Hepatocyte (in vitro differentiated cells): Measurements from ENCODE around the gene ETV5. TPM values are rescaled to one million over a fixed set of nuclear protein-coding genes. Genes with fewer than 3 reads are reported as not detected.

Experiments used
- DNase-seq: peaks from one replicate; pipeline ENCODE4 v3.0.0-alpha.2; 2016; ENCODE audit warnings: low spot score
- H2AFZ ChIP-seq: fragments of 200-600 bp; sonication (generic); 2 replicates; pipeline ENCODE4 v1.6.0; 2016; ENCODE audit warnings: antibody characterized with exemption, mild to moderate bottlenecking
- H3K27ac ChIP-seq: fragments of 200-600 bp; sonication (generic); 2 replicates; pipeline ENCODE4 v1.5.1; 2016; ENCODE audit warnings: mild to moderate bottlenecking
- H3K27me3 ChIP-seq: fragments of 200-600 bp; sonication (generic); 2 replicates; pipeline ENCODE4 v1.6.1; 2016
- H3K36me3 ChIP-seq: fragments of 200-600 bp; sonication (generic); replicated peaks from 2 replicates; pipeline ENCODE4 v1.5.1; 2016; ENCODE audit warnings: low read depth; ENCODE audit not compliant: insufficient read depth
- H3K4me1 ChIP-seq: fragments of 200-600 bp; sonication (generic); 2 replicates; pipeline ENCODE4 v1.5.1; 2016; ENCODE audit warnings: mild to moderate bottlenecking, moderate library complexity; ENCODE audit not compliant: insufficient read depth
- H3K4me2 ChIP-seq: fragments of 200-600 bp; sonication (generic); 2 replicates; pipeline ENCODE4 v1.6.0; 2016
- H3K4me3 ChIP-seq: fragments of 200-600 bp; sonication (generic); 2 replicates; pipeline ENCODE4 v1.5.1; 2016; ENCODE audit warnings: mild to moderate bottlenecking
- H3K79me2 ChIP-seq: fragments of 200-600 bp; sonication (generic); 2 replicates; pipeline ENCODE4 v1.6.0; 2017; ENCODE audit warnings: mild to moderate bottlenecking
- H3K9me2 ChIP-seq: fragments of 200-600 bp; sonication (generic); replicated peaks from 2 replicates; pipeline ENCODE4 v1.6.0; 2017; ENCODE audit warnings: mild to moderate bottlenecking; ENCODE audit not compliant: insufficient read depth
- H3K9me3 ChIP-seq: fragments of 200-600 bp; sonication (generic); 2 replicates; pipeline ENCODE4 v1.5.1; 2016; ENCODE audit warnings: low read depth, mild to moderate bottlenecking
- H4K20me1 ChIP-seq: fragments of 200-600 bp; sonication (generic); 2 replicates; pipeline ENCODE4 v1.6.0; 2016; ENCODE audit warnings: mild to moderate bottlenecking; ENCODE audit not compliant: insufficient read depth, poor library complexity, severe bottlenecking
- EZH2 ChIP-seq: fragments of 200-600 bp; sonication (generic); IDR thresholded peaks from 2 replicates; pipeline ENCODE4 v1.6.1; 2016; ENCODE audit warnings: antibody characterized with exemption, mild to moderate bottlenecking, borderline replicate concordance
- EZH2phosphoT487 ChIP-seq: fragments of 200-600 bp; sonication (generic); IDR thresholded peaks from one replicate; pipeline ENCODE4 v1.6.1; 2018; ENCODE audit warnings: antibody characterized with exemption, mild to moderate bottlenecking, low read depth, moderate library complexity; ENCODE audit not compliant: unreplicated experiment, severe bottlenecking
- WGBS: methylation state at CpG from one replicate; pipeline ENCODE4 v1.1.6; 2016; ENCODE audit warnings: low lambda C conversion rate; ENCODE audit errors: missing lambda C conversion rate; 5-methylcytosine and 5-hydroxymethylcytosine counted together
- polyA plus RNA-seq: library from polyadenylated mRNA; unstranded; fragments of >200 nt; fragmentation: Nextera tagmentation; extraction: Ambion mirVana; gene quantifications from 2 replicates; pipeline ENCODE4 v1.2.1, GENCODE V29; 2016
- total RNA-seq: library from RNA; depleted of rRNA; stranded (reverse); fragments of >200 nt; gene quantifications from 2 replicates; pipeline ENCODE4 v1.2.3, GENCODE V29; 2014
- TF ChIP-seq, protein P1 (sequence below): fragments of 200-600 bp; sonication (generic); IDR thresholded peaks from 2 replicates; pipeline ENCODE4 v1.5.1; 2016; ENCODE audit warnings: antibody characterized with exemption, mild to moderate bottlenecking; ENCODE audit not compliant: poor library complexity

Gene ETV5
- total and polyA plus RNA-seq, 2 experiments from 2014 or later = 12.2 to 15.0 TPM

DNA sequence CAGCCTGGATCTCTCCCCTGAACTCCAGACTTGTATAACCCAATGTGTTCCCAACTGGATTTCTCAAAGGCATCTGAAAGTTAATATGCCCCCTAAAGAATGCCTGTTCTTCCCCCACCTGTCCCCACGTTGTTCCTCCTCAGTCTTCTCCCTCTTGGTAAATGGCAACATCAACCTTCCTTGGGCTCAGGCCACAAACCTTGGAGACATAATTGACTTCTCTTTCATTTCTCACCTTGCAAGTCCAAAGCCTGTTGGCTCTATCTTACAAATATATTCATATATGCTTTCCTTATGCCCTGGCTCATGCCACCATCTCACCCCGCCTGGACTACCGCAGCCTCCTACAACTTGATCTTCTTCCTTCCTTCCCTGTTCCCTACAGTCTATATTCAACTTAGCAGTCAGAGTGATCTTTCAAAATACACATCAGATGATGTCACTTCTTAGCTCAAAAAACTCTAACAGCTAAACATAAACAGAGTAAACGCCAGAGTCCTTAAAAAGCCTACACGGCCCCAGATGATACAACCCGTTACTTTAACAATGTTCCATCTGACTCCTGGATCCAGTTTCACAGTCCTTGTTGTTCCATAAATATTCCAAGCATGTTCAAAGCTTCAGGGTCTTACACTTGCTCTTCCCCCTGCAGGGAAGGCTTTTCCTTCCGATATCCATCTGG is 66.2 kb downstream of the ETV5 start:
- H3K36me3 ChIP-seq = no peaks in the 10 kb centered on the region
- H4K20me1 ChIP-seq = no peaks in the 10 kb centered on the region
- H2AFZ ChIP-seq = no peak overlapping the region
- no peaks in the 10 kb centered on the region for H3K79me2 ChIP-seq
- H3K4me3 ChIP-seq = no peak overlapping the region
- H3K9me2 ChIP-seq = no peaks in the 10 kb centered on the region
- no peaks in the 10 kb centered on the region for H3K9me3 ChIP-seq
- H3K4me1 ChIP-seq = no peaks in the 10 kb centered on the region
- DNase-seq = no peak
- no peak overlapping the region for H3K27ac ChIP-seq
- TF ChIP-seq, protein P1, sequence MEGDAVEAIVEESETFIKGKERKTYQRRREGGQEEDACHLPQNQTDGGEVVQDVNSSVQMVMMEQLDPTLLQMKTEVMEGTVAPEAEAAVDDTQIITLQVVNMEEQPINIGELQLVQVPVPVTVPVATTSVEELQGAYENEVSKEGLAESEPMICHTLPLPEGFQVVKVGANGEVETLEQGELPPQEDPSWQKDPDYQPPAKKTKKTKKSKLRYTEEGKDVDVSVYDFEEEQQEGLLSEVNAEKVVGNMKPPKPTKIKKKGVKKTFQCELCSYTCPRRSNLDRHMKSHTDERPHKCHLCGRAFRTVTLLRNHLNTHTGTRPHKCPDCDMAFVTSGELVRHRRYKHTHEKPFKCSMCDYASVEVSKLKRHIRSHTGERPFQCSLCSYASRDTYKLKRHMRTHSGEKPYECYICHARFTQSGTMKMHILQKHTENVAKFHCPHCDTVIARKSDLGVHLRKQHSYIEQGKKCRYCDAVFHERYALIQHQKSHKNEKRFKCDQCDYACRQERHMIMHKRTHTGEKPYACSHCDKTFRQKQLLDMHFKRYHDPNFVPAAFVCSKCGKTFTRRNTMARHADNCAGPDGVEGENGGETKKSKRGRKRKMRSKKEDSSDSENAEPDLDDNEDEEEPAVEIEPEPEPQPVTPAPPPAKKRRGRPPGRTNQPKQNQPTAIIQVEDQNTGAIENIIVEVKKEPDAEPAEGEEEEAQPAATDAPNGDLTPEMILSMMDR = no peak
- TF ChIP-seq EZH2phosphoT487 (no peak), EZH2 (no peak)
- no peak overlapping the region for H3K4me2 ChIP-seq
- no peaks in the 10 kb centered on the region for H3K27me3 ChIP-seq
- WGBS = 64% methylated on average over 7 of the region's 7 CpGs

DNA sequence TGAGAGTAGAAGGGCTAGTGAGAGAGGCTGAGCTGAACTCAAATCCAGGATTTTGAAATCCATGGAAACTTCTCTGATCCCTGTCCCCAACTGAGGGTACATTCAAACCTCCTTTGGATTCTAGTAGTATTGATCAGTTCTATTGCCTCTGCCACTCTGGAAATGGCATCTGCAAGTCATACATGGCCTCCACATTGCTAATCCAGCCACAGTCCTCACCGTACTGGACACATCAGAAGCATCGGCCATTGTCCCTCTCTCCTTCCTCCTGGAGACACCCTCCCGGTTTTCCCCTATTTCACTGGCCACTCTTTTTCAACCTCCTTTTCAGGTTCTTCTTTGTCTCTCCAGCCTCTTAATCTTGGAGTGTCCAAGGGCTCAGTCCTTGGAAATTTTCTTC is 66.9 kb downstream of the ETV5 start:
- no peak overlapping the region for H3K27ac ChIP-seq
- no peaks in the 10 kb centered on the region for H3K4me1 ChIP-seq
- no peak for DNase-seq
- no peaks in the 10 kb centered on the region for H3K9me3 ChIP-seq
- no peaks in the 10 kb centered on the region for H3K36me3 ChIP-seq
- H3K79me2 ChIP-seq = no peaks in the 10 kb centered on the region
- no peaks in the 10 kb centered on the region for H4K20me1 ChIP-seq
- WGBS = 92% methylated on average over 3 of the region's 3 CpGs
- H2AFZ ChIP-seq = no peak overlapping the region
- no peaks in the 10 kb centered on the region for H3K9me2 ChIP-seq
- no peaks in the 10 kb centered on the region for H3K27me3 ChIP-seq
- no peak overlapping the region for H3K4me2 ChIP-seq
- H3K4me3 ChIP-seq = no peak overlapping the region
- TF ChIP-seq EZH2 = no peak
- TF ChIP-seq, protein P1 = no peak
- TF ChIP-seq EZH2phosphoT487 = no peak

DNA sequence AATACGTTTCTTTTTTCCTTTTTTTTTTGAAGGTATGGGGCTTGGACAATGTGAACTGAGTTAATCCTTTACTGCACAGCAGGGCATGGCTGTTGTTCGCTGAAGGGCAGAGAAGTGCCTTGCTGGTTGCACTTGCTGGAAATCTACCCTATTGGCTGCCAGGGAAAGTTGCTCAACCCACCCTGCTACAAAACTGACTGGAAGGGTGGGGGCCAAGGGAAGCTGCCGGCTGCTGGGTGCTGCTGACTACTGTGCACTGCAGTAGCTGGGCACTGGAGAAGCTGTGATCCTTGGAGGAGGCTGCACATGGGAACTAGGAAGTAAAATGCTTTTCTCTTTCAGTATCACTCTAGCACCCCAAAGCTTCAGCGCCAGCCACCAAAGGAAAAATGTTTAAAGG is 70.5 kb downstream of the ETV5 start:
- Histone ChIP-seq H3K27ac (no peak overlapping the region), H3K4me2 (no peak overlapping the region), H3K27me3 (no peaks in the 10 kb centered on the region), H4K20me1 (no peaks in the 10 kb centered on the region), H2AFZ (no peak overlapping the region), H3K4me1 (no peaks in the 10 kb centered on the region), H3K9me2 (no peaks in the 10 kb centered on the region), H3K79me2 (no peaks in the 10 kb centered on the region), H3K9me3 (no peaks in the 10 kb centered on the region), H3K36me3 (no peaks in the 10 kb centered on the region), H3K4me3 (no peak overlapping the region)
- TF ChIP-seq, protein P1 = no peak
- no peak for TF ChIP-seq EZH2phosphoT487
- TF ChIP-seq EZH2 = no peak
- no peak for DNase-seq
- 66% methylated on average over 4 of the region's 4 CpGs for WGBS

DNA sequence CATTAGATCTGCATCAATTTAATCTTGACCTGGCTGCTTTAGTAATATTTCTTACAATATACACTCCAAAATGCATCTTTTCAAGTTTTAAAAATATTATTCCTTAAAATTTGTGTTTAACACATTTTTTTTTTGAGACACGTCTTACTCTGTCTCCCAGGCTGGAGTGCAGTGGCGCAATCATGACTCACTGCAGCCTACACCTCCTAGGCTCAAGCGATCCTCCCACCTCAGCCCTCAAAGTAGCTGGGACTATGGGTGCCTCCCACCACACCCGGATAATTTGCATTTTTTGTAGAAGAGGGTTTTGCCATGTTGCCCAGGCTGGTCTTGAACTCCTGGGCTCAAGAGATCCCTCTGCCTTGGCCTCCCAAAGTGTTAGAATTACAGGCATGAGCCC is 73.6 kb downstream of the ETV5 start:
- Histone ChIP-seq H3K9me2 (no peaks in the 10 kb centered on the region), H3K4me1 (no peaks in the 10 kb centered on the region), H4K20me1 (no peaks in the 10 kb centered on the region), H3K4me2 (no peak overlapping the region), H3K27ac (no peak overlapping the region), H3K27me3 (no peaks in the 10 kb centered on the region), H3K4me3 (no peak overlapping the region), H2AFZ (no peak overlapping the region), H3K9me3 (no peaks in the 10 kb centered on the region), H3K79me2 (no peaks in the 10 kb centered on the region), H3K36me3 (no peaks in the 10 kb centered on the region)
- no peak for DNase-seq
- TF ChIP-seq, protein P1 = no peak
- no peak for TF ChIP-seq EZH2
- no peak for TF ChIP-seq EZH2phosphoT487
- 74% methylated on average over 4 of the region's 4 CpGs for WGBS
